GM23338 (cell line): ENCODE results near the gene IL1F10. TPM values are rescaled to one million over a fixed set of nuclear protein-coding genes. Genes with fewer than 3 reads are reported as not detected.

Source experiments
- ATAC-seq: fragments of 200-7000 bp; cut with Tn5 transposase; 3 replicates; pipeline ENCODE4 v1.9.1; 2020
- DNase-seq: peaks from one replicate; pipeline ENCODE4 v3.0.0-alpha.2; 2015; ENCODE audit warnings: low spot score
- H2AFZ ChIP-seq: fragments of 200-600 bp; sonication (generic); 2 replicates; pipeline ENCODE4 v1.8.0; 2016; ENCODE audit warnings: antibody characterized with exemption, mild to moderate bottlenecking, moderate library complexity
- H3F3A ChIP-seq: fragments of 200-600 bp; sonication (generic); replicated peaks from 2 replicates; pipeline ENCODE4 v1.8.0; 2017; ENCODE audit warnings: antibody characterized with exemption, mixed run types, low read depth
- H3K27ac ChIP-seq: fragments of 200-600 bp; sonication (generic); 2 replicates; pipeline ENCODE4 v1.6.1; 2016; ENCODE audit warnings: low read depth
- H3K27me3 ChIP-seq: fragments of 200-600 bp; sonication (generic); 2 replicates; pipeline ENCODE4 v1.8.0; 2016; ENCODE audit warnings: mild to moderate bottlenecking, mixed run types, moderate library complexity; ENCODE audit not compliant: insufficient read depth
- H3K36me3 ChIP-seq: fragments of 200-600 bp; sonication (generic); 2 replicates; pipeline ENCODE4 v1.8.0; 2016; ENCODE audit warnings: mild to moderate bottlenecking; ENCODE audit not compliant: insufficient read depth
- H3K4me1 ChIP-seq: fragments of 200-600 bp; sonication (generic); 2 replicates; pipeline ENCODE4 v1.8.0; 2016; ENCODE audit warnings: mild to moderate bottlenecking, moderate library complexity; ENCODE audit not compliant: insufficient read depth
- H3K4me2 ChIP-seq: fragments of 200-600 bp; sonication (generic); 2 replicates; pipeline ENCODE4 v1.7.1; 2017; ENCODE audit warnings: mixed run types
- H3K4me3 ChIP-seq: fragments of 200-600 bp; sonication (generic); 2 replicates; pipeline ENCODE4 v1.6.1; 2016; ENCODE audit warnings: mixed run types
- H3K79me2 ChIP-seq: fragments of 200-600 bp; sonication (generic); replicated peaks from 2 replicates; pipeline ENCODE4 v1.8.0; 2017; ENCODE audit warnings: mild to moderate bottlenecking; ENCODE audit not compliant: insufficient read depth
- H3K9me2 ChIP-seq: fragments of 200-600 bp; sonication (generic); 2 replicates; pipeline ENCODE4 v1.8.0; 2017; ENCODE audit not compliant: insufficient read depth
- H4K20me1 ChIP-seq: fragments of 200-600 bp; sonication (generic); replicated peaks from 2 replicates; pipeline ENCODE4 v1.8.0; 2017; ENCODE audit warnings: mild to moderate bottlenecking; ENCODE audit not compliant: insufficient read depth
- H3K27ac Mint-ChIP-seq: 2 replicates; pipeline ENCODE4 v1.8.0; 2020; ENCODE audit warnings: inconsistent platforms, mild to moderate bottlenecking, moderate library complexity, mixed read lengths
- H3K27me3 Mint-ChIP-seq: 3 replicates; pipeline ENCODE4 v1.8.0; 2022; ENCODE audit warnings: low read depth, mild to moderate bottlenecking, moderate library complexity, mixed read lengths, inconsistent platforms; ENCODE audit not compliant: insufficient read depth, poor library complexity
- H3K36me3 Mint-ChIP-seq: 3 replicates; pipeline ENCODE4 v1.8.0; 2021; ENCODE audit warnings: low read depth, mild to moderate bottlenecking, inconsistent platforms, moderate library complexity, mixed read lengths
- H3K4me1 Mint-ChIP-seq: 3 replicates; pipeline ENCODE4 v1.8.0; 2020; ENCODE audit warnings: mild to moderate bottlenecking, inconsistent platforms, mixed read lengths
- H3K4me3 Mint-ChIP-seq: 3 replicates; pipeline ENCODE4 v1.8.0; 2021; ENCODE audit warnings: moderate library complexity, mild to moderate bottlenecking, inconsistent platforms, mixed read lengths
- H3K9me3 Mint-ChIP-seq: 3 replicates; pipeline ENCODE4 v1.8.0; 2020; ENCODE audit warnings: moderate library complexity, mild to moderate bottlenecking, inconsistent platforms, mixed read lengths
- CREB1 ChIP-seq: fragments of 250-450 bp; sonication (Bioruptor Pico); IDR thresholded peaks from 2 replicates; pipeline ENCODE4 v1.5.0; 2020; ENCODE audit warnings: low read depth, mild to moderate bottlenecking, moderate library complexity
- CTCF ChIP-seq, 2 experiments: fragments of 200-600 bp in 1 of 2; sonication (generic) in 1 of 2; conservative IDR thresholded peaks; 2 replicates each; pipeline versions ENCODE4 v1.5.1 to v1.6.1; 2016 to 2017; ENCODE audit warnings: antibody characterized with exemption in 2 of 2, low read depth in 2 of 2, mild to moderate bottlenecking in 2 of 2, moderate library complexity in 1 of 2
- ETS1 ChIP-seq: IDR thresholded peaks from 2 replicates; pipeline ENCODE4 v1.6.1; 2016; ENCODE audit warnings: antibody characterized with exemption
- EZH2phosphoT487 ChIP-seq: fragments of 200-600 bp; sonication (generic); IDR thresholded peaks from one replicate; pipeline ENCODE4 v1.8.1; 2018; ENCODE audit warnings: antibody characterized with exemption; ENCODE audit not compliant: unreplicated experiment
- POLR2AphosphoS5 ChIP-seq: IDR thresholded peaks from 2 replicates; pipeline ENCODE4 v1.6.1; 2016; ENCODE audit warnings: antibody characterized with exemption, low read depth
- STAT1 ChIP-seq: IDR thresholded peaks from one replicate; pipeline ENCODE4 v1.6.1; 2016; ENCODE audit warnings: antibody characterized with exemption; ENCODE audit not compliant: unreplicated experiment
- ZNF114 ChIP-seq: fragments of 250-450 bp; sonication (Bioruptor Pico); IDR thresholded peaks from 2 replicates; pipeline ENCODE4 v1.5.0; 2020; ENCODE audit warnings: mild to moderate bottlenecking, moderate library complexity
- ZNF331 ChIP-seq: fragments of 250-450 bp; sonication (Bioruptor Pico); IDR thresholded peaks from 2 replicates; pipeline ENCODE4 v1.5.0; 2020; ENCODE audit warnings: low read depth, mild to moderate bottlenecking, moderate library complexity
- ZNF462 ChIP-seq: fragments of 250-450 bp; sonication (Bioruptor Pico); IDR thresholded peaks from 2 replicates; pipeline ENCODE4 v1.5.0; 2020; ENCODE audit warnings: mild to moderate bottlenecking, moderate library complexity
- polyA plus RNA-seq: library from polyadenylated mRNA; unstranded; fragments of >200 nt; fragmentation: Nextera tagmentation; extraction: Ambion mirVana; gene quantifications from 2 replicates; pipeline ENCODE4 v1.2.1, GENCODE V29; 2016
- total RNA-seq: library from RNA; depleted of rRNA; stranded (reverse); fragments of >200 nt; shearing (Covaris generic); gene quantifications from 2 replicates; pipeline ENCODE4 v1.2.3, GENCODE V29; 2014

IL1F10 gene
- total and polyA plus RNA-seq, 2 experiments from 2014 or later = not detected

GRCh38 chr2:113116100-113116958 lies 48.6 kb downstream of the IL1F10 start (continued):
- TF ChIP-seq POLR2AphosphoS5 = no peak
- no peak for TF ChIP-seq ZNF331 (CRISPR knock-in tag)
- no peak for TF ChIP-seq ZNF462 (CRISPR knock-in tag)

GRCh38 chr2:113117541-113118262 lies 49.9 kb downstream of the IL1F10 start:
- no peak overlapping the region for H3K4me2 ChIP-seq
- ATAC-seq (no peak), DNase-seq (no peak)
- H3K9me3 Mint-ChIP-seq = no peaks in the 10 kb centered on the region
- no peaks in the 10 kb centered on the region for H3F3A ChIP-seq
- no peak overlapping the region for H3K4me3 Mint-ChIP-seq
- H3K36me3 ChIP-seq = no peaks in the 10 kb centered on the region
- H3K4me3 ChIP-seq = no peak overlapping the region
- H3K27me3 ChIP-seq = no peaks in the 10 kb centered on the region
- no peaks in the 10 kb centered on the region for H3K36me3 Mint-ChIP-seq
- H3K4me1 ChIP-seq = peaks cover 5% of the 10 kb centered on the region; the same call in 1 of the 2 replicates
- H3K79me2 ChIP-seq = no peaks in the 10 kb centered on the region
- peaks cover 7% of the 10 kb centered on the region; the same call in 1 of the 2 replicates for H3K9me2 ChIP-seq
- no peak overlapping the region for H3K27ac ChIP-seq
- H2AFZ ChIP-seq = no peak overlapping the region
- no peaks in the 10 kb centered on the region for H4K20me1 ChIP-seq
- H3K4me1 Mint-ChIP-seq = no peaks in the 10 kb centered on the region
- no peak overlapping the region for H3K27ac Mint-ChIP-seq
- no peaks in the 10 kb centered on the region for H3K27me3 Mint-ChIP-seq
- TF ChIP-seq ETS1 = no peak
- TF ChIP-seq STAT1 = no peak
- TF ChIP-seq EZH2phosphoT487 = no peak
- no peak for TF ChIP-seq ZNF114 (CRISPR knock-in tag)
- no peak for TF ChIP-seq CTCF (conservative IDR thresholded peaks at IDR 0.05; ENCODE audit: low read depth in 2 of 2)
- TF ChIP-seq ZNF331 (CRISPR knock-in tag) = no peak
- TF ChIP-seq CREB1 (CRISPR knock-in tag) = no peak
